ENCODE data around the gene GPC5.
"Not testable (repeated sequence)": the region's sequence is repeated elsewhere in the genome, so short reads cannot be mapped to it uniquely, and the experiment has no call there.

The GPC5 gene

GRCh38 chr13:91774397-91774796, 376.0 kb downstream of the GPC5 start:
- H3K27ac ChIP-seq: no peak overlapping the region
- no peak overlapping the region for H3K4me3 ChIP-seq
- TF ChIP-seq CTCF (IDR thresholded peaks at IDR 0.05): no peak
- DNase-seq (ENCODE audit: low spot score): no peak

DNA sequence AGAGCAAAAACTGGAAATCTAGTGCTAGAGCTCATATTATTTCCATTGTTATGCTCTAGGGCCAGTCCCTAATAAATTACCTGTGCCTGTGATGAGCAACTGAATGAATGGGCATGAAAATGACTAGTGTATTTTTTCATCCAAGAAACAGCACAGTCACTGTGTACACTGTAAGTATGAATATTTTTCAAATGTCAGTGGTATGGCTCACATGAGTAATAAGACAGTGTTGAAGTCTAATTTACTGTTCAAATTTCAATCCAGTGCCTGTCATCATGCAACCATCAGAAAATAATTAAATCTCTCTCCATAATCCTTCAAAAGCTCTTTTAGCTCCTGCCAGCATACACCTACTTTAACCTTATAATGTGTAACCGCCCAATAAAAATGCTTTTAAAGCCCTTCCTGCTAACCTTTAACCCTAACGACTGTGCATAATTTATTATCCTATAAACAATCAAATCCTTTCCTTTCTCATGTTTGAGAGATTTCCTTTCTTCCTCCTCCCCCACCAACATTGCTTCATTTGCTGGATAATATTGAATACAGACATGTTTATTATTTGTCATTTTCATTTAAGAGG, 378.3 kb downstream of the GPC5 start:
- TF ChIP-seq CTCF (IDR thresholded peaks at IDR 0.05): no peak
- H3K4me3 ChIP-seq: no peak overlapping the region

DNA sequence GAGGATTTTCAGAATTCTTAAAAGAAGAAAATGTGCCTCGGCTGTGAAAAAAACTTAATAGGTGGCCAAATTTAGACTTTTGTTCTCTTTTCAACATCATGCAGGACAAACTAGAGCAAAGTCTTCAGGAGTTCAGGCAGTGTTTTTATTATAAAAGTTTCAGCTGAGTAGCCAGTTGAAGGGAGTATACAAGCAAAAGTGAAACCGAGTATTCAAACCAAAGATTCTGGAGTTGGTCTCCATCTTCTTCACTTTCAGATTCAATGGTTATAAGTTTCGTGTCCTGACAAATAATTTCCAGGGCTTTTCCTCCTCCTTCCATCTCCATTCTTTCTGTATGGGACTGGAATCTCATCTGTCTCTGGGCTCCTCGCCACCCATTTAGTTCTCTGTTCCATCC, 379.7 kb downstream of the GPC5 start:
- TF ChIP-seq CTCF (IDR thresholded peaks at IDR 0.05): no peak
- Histone ChIP-seq H3K4me3 (no peak overlapping the region), H3K27ac (no peak overlapping the region)
- no peak for DNase-seq (ENCODE audit: low spot score)

More for the DNA sequence above, 378.3 kb downstream of the GPC5 start:
- DNase-seq (ENCODE audit: low spot score): no peak
- no peak overlapping the region for H3K27ac ChIP-seq

DNA sequence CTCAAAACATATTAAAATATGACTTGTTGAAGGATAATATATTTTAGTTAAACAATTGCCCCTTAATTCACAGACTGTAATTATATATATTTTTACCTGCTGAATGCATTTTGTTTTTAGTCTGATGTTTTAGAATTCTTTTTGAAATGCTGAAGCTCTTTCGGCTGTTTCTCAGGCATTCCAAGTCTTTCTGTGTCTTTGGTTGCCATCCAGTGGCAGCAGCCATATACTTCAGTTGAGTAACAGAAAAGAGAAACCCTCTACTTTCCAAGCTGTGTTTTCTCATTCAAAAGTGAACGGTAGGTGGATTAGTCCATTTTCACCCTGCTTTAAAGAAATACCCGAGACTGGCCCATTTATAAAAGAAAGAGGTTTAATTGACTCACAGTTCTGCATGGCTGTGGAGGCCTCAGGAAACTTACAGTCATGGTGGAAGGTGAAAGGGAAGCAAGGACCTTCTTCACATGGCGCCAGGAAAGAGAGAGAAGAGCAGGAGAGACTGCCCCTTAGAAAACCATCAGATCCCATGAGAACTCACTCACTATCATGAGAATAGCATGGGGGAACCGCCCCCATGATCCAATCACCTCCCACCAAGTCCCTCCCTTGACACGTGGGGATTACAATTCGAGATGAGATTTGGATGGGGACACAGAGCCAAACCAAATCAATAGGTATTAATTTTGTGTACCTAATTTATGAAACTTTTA, 383.7 kb downstream of the GPC5 start:
- not testable (repeated sequence) for H3K27ac ChIP-seq; DNase-seq (ENCODE audit: low spot score); H3K4me3 ChIP-seq

DNA sequence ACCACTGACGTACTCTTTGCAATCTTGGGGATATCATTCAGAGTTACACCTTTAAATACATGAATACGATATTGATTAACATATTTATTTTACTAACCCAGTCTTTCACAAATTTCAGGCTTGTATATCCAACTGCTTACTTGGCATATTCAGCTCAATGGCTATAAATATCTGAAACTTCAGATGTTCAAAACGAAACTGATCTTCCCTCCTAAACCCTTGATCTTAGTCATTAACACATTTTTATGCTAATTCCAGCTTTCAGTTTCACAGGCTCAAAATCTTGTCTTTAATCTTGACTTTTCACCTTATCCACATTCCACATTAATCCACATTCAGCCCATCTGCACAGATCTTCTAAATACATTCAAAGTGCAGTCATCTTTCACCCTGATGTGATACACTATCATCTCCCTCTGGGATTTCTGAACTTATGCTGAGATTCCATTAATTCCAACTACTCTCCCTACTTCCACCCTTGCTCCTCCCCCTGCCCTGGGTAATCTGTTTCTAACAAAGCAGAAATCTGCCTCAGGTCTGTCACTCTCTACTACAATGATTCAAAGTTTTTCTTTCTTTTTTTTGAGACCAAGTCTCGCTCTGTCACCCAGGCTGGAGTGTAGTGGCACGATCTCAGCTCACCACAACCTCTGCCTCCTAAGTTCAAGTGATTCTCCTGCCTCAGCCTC, 387.2 kb downstream of the GPC5 start:
- no peak for DNase-seq (ENCODE audit: low spot score)
- H3K27ac ChIP-seq: no peak overlapping the region
- no peak for TF ChIP-seq CTCF (IDR thresholded peaks at IDR 0.05)
- no peak overlapping the region for H3K4me3 ChIP-seq

GRCh38 chr13:91792054-91792453, 393.6 kb downstream of the GPC5 start:
- Histone ChIP-seq H3K27ac (no peak overlapping the region), H3K4me3 (no peak overlapping the region)
- DNase-seq (ENCODE audit: low spot score): no peak
- no peak for TF ChIP-seq CTCF (IDR thresholded peaks at IDR 0.05)

- no peak for TF ChIP-seq CTCF (IDR thresholded peaks at IDR 0.05)
Measured at GRCh38 chr13:91797567-91797966, 399.1 kb downstream of the GPC5 start.

DNA sequence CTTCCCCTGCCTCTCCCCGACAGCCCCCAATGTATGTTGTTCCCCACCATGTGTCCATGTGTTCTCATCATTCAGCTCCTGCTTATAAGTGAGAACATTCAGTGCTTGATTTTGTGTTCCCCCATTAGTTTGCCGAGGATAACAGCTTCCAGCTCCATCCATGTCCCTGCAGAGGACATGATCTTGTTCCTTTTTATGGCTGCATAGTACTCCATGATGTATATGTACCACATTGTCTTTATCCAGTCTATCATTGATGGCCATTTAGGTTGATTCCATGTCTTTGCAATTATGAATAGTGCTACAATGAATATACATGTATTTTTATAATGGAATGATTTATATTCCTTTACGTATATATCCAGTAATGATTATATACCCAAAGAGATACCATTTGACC, 399.9 kb downstream of the GPC5 start:
- not testable (repeated sequence) for H3K27ac ChIP-seq; H3K4me3 ChIP-seq; DNase-seq (ENCODE audit: low spot score)

More at GRCh38 chr13:91797567-91797966, 399.1 kb downstream of the GPC5 start:
- no peak overlapping the region for H3K4me3 ChIP-seq
- no peak for DNase-seq (ENCODE audit: low spot score)
- no peak overlapping the region for H3K27ac ChIP-seq

DNA sequence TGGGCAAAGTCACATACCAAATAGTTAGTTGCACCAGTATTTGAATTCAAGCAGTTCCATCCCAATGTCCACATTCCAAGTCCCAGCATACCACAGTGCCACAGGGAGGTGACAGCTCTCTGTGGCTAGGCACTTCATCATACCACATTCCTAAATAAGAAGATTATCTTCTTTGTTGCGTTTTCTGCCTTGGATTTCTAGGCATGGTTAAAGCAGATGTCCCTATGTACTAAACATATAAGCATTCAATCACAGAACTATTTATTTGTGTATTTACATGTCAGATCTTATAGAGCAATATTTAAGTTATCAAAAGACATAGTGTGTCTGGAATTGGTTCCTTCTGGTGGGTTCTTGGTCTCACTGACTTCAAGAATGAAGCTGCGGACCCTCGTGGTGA, 403.4 kb downstream of the GPC5 start:
- not testable (repeated sequence) for H3K27ac ChIP-seq; H3K4me3 ChIP-seq; DNase-seq (ENCODE audit: low spot score)
